Astrocyte (in vitro differentiated cells and primary cell): ENCODE measurements around the gene TMEM37.

Source experiments
- CTCF ChIP-seq: IDR thresholded peaks from 2 replicates; pipeline ENCODE4 v1.5.1; 2011; ENCODE audit warnings: low read depth, mild to moderate bottlenecking, inconsistent platforms, low read length, moderate library complexity; ENCODE audit not compliant: insufficient read depth
- EZH2 ChIP-seq: IDR thresholded peaks from 2 replicates; pipeline ENCODE4 v1.6.1; 2012; ENCODE audit warnings: mild to moderate bottlenecking, low read length, inconsistent platforms; ENCODE audit not compliant: insufficient read depth

DNA sequence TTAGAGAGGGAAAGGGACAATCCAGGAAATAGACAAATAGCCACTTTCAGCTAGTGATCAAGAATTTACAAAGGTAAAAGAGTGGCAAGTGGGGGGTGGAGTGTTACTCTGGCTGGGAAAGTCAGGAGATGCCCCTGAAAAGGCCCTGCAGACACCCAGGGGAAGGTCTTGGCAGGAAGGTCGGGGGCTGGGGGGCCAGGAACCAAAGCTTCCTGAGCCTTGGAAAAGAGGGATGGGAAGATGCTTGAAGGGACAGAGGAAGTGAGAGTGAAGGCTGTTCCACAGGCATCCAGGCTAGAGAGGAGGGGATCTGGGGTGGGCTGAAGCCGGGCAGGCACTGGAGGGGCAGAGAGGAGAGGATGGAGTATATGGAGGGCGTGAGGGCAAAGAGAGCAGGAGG is 3.9 kb upstream of the TMEM37 start:
- TF ChIP-seq CTCF (no peak), EZH2 (no peak)
